ENCODE measurements around the gene PRXL2B. TPM values are rescaled to one million over a fixed set of nuclear protein-coding genes. Genes with fewer than 3 reads are reported as not detected.
A peak's percentile ranks its signal among the peaks of the same experiment; 100 is the strongest.

The PRXL2B gene
- total RNA-seq, 1 donor from 2014 or later: 10.0 TPM

DNA sequence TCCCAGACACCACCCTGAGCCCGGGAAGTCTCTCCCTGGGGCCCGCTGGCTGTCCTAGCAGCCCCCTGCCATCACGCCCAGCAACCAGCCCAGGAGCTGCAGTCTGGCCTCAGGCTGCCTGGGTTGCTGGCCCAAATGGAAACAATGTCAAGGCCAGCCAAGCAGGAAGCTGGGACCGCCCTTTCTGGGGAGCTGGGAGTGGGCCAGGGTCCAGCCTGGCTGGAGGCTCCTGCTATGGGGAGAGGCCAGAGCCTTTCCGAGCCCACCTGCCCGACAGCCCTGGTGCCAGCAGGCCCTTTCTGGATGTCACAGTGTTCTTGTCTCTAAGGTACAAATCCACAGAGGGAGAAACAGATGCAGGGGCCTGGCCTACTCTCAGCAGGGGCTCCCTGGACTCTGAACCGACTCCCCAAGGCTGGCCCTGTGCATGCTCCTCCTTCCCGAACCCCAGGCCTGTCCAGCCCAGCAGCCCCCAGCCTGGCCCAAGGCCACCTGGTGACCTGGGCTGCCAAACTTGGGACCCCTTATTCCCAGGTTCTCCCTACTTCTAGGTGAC, 47.4 kb downstream of the PRXL2B start:
- H4K20me1 ChIP-seq (ENCODE audit: low read depth): no peaks in the 10 kb centered on the region
- no peaks in the 10 kb centered on the region for H3K79me2 ChIP-seq (ENCODE audit: low read depth)
- H3K36me3 ChIP-seq: no peaks in the 10 kb centered on the region
- Mint-ChIP-seq H3K9me3 (peaks cover 13% of the 10 kb centered on the region), H3K36me3 (peaks cover 6% of the 10 kb centered on the region), H3K27ac (no peak overlapping the region), H3K4me1 (peaks cover 14% of the 10 kb centered on the region), H3K27me3 (ENCODE audit: insufficient read depth, low read depth) (peaks cover 35% of the 10 kb centered on the region), H3K4me3 (no peak overlapping the region)
- peaks cover 21% of the 10 kb centered on the region for H3F3A ChIP-seq (ENCODE audit: low read depth)
- peaks cover 57% of the 10 kb centered on the region for H3K27me3 ChIP-seq
- H3K4me2 ChIP-seq: no peak overlapping the region
- H3K4me3 ChIP-seq: no peak overlapping the region
- H3K4me1 ChIP-seq: peaks cover 3% of the 10 kb centered on the region
- TF ChIP-seq EZH2 (IDR thresholded peaks at IDR 0.05) (no peak), CTCF (IDR thresholded peaks at IDR 0.05) (no peak), EZH2phosphoT487 (IDR thresholded peaks at IDR 0.05) (no peak)
- no peak overlapping the region for H3K9ac ChIP-seq
- no peak overlapping the region for H3K27ac ChIP-seq
- H3K9me3 ChIP-seq (ENCODE audit: low read depth): no peaks in the 10 kb centered on the region
- no peak overlapping the region for H2AFZ ChIP-seq (replicated peaks)
- DNase-seq (ENCODE audit: low spot score): no peak

DNA sequence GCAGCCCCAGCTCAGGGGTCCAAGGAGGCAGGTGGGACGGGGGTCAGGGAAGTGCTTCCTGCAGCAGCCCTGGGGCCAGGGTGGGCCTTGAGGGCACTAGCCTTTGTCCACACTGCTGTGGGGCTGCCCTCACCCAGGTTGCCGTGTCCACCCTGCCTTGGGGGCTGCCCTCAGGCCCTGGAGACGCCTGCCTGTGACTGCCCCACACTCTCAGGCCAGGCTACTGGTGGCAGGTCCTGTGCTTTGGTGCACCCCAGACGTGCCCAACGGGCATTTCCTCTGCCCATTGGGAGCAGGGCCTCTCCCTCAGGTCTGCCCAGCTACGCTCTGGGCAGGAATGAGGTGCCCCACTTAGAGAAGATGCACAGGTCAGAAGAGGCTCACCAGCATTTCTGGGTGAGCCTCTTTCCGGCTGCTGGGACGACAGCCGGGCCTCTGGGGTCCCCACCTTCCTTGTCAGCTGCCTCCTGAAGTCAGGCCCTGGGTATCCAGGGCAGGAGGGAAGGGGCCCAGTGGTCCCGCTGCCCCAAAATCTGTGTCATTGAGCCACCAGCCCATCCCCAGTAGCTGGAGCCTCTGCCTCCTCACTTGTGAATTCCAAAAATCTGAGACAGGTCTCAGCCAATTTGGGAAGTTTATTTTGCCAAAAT, 48.9 kb downstream of the PRXL2B start:
- peaks cover 11% of the 10 kb centered on the region for H3F3A ChIP-seq (ENCODE audit: low read depth)
- peaks cover 3% of the 10 kb centered on the region for H3K4me1 ChIP-seq
- H2AFZ ChIP-seq (replicated peaks): no peak overlapping the region
- no peak overlapping the region for H3K4me3 Mint-ChIP-seq
- H3K27me3 ChIP-seq: peaks cover 45% of the 10 kb centered on the region
- no peak for DNase-seq (ENCODE audit: low spot score)
- H3K9me3 ChIP-seq (ENCODE audit: low read depth): no peaks in the 10 kb centered on the region
- H3K36me3 Mint-ChIP-seq: peaks cover 4% of the 10 kb centered on the region
- H3K4me2 ChIP-seq: no peak overlapping the region
- no peak overlapping the region for H3K4me3 ChIP-seq
- peaks cover 22% of the 10 kb centered on the region for H3K27me3 Mint-ChIP-seq (ENCODE audit: insufficient read depth, low read depth)
- H3K27ac ChIP-seq: no peak overlapping the region
- H3K36me3 ChIP-seq: no peaks in the 10 kb centered on the region
- H3K79me2 ChIP-seq (ENCODE audit: low read depth): no peaks in the 10 kb centered on the region
- H3K27ac Mint-ChIP-seq: no peak overlapping the region
- peaks cover 8% of the 10 kb centered on the region for H3K4me1 Mint-ChIP-seq
- TF ChIP-seq CTCF (IDR thresholded peaks at IDR 0.05) (no peak), EZH2 (IDR thresholded peaks at IDR 0.05) (no peak), EZH2phosphoT487 (IDR thresholded peaks at IDR 0.05) (no peak)
- peaks cover 5% of the 10 kb centered on the region for H4K20me1 ChIP-seq (ENCODE audit: low read depth)
- H3K9me3 Mint-ChIP-seq: peaks cover 9% of the 10 kb centered on the region
- H3K9ac ChIP-seq: no peak overlapping the region

DNA sequence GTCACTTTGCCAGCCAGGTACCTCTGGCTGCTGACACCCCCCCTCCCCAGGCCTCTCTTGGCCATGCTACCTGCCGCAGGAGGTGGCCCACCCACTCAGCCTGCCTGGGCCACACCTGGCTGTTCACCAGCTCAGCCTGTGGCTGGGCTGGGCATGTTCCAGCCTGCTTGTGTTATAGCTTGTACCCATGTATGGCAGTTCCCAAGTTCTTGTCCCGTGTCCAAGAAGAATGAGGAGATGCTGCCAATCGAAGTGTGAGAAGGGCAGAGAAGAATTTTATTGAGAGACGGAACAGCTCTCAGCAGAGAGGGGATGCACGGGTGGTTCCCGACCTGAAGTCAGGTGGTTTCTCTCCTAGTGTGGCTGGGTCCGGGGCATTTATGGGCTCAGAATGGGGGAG, 50.2 kb downstream of the PRXL2B start:
- H3K9ac ChIP-seq: no peak overlapping the region
- H3K27ac Mint-ChIP-seq: peak overlapping the region; percentile 16
- H3K4me1 ChIP-seq: peaks cover 6% of the 10 kb centered on the region
- no peak overlapping the region for H3K4me3 Mint-ChIP-seq
- DNase-seq (ENCODE audit: low spot score): no peak
- no peaks in the 10 kb centered on the region for H3K9me3 ChIP-seq (ENCODE audit: low read depth)
- H2AFZ ChIP-seq (replicated peaks): no peak overlapping the region
- peaks cover under 1% of the 10 kb centered on the region for H3K4me1 Mint-ChIP-seq
- H4K20me1 ChIP-seq (ENCODE audit: low read depth): peaks cover 13% of the 10 kb centered on the region
- no peak for TF ChIP-seq EZH2phosphoT487 (IDR thresholded peaks at IDR 0.05)
- TF ChIP-seq EZH2 (IDR thresholded peaks at IDR 0.05): no peak
- TF ChIP-seq CTCF (IDR thresholded peaks at IDR 0.05): no peak
- no peaks in the 10 kb centered on the region for H3K36me3 ChIP-seq
- H3K27me3 ChIP-seq: peaks cover 42% of the 10 kb centered on the region
- H3F3A ChIP-seq (ENCODE audit: low read depth): peaks cover 2% of the 10 kb centered on the region
- H3K27me3 Mint-ChIP-seq (ENCODE audit: insufficient read depth, low read depth): peaks cover 12% of the 10 kb centered on the region
- no peaks in the 10 kb centered on the region for H3K36me3 Mint-ChIP-seq
- H3K79me2 ChIP-seq (ENCODE audit: low read depth): peaks cover 3% of the 10 kb centered on the region
- H3K9me3 Mint-ChIP-seq: peaks cover 5% of the 10 kb centered on the region
- no peak overlapping the region for H3K27ac ChIP-seq
- no peak overlapping the region for H3K4me2 ChIP-seq
- no peak overlapping the region for H3K4me3 ChIP-seq

Data from neural progenitor cell (in vitro differentiated cells).